ENCODE data around the gene CRB2. TPM values are rescaled to one million over a fixed set of nuclear protein-coding genes. Genes with fewer than 3 reads are reported as not detected.

CRB2 gene
- polyA plus RNA-seq, 1 experiment: not detected

- ChIA-PET POLR2A (no interaction called here), CTCF (no interaction called here)
- no peak overlapping the region for H3K4me3 ChIP-seq (ENCODE audit: low read depth, low read length)
- H3K27me3 ChIP-seq (ENCODE audit: control insufficient read depth, insufficient read depth, low read length): peaks cover 29% of the 10 kb centered on the region
- no peak for DNase-seq (ENCODE audit: low read depth, low spot score)
- H3K9me3 ChIP-seq (ENCODE audit: control insufficient read depth, insufficient read depth, low read length): peaks cover 4% of the 10 kb centered on the region; the same call in 1 of the 2 replicates
- no peak overlapping the region for H3K27ac ChIP-seq (ENCODE audit: low read depth, low read length)
- TF ChIP-seq, protein P1, sequence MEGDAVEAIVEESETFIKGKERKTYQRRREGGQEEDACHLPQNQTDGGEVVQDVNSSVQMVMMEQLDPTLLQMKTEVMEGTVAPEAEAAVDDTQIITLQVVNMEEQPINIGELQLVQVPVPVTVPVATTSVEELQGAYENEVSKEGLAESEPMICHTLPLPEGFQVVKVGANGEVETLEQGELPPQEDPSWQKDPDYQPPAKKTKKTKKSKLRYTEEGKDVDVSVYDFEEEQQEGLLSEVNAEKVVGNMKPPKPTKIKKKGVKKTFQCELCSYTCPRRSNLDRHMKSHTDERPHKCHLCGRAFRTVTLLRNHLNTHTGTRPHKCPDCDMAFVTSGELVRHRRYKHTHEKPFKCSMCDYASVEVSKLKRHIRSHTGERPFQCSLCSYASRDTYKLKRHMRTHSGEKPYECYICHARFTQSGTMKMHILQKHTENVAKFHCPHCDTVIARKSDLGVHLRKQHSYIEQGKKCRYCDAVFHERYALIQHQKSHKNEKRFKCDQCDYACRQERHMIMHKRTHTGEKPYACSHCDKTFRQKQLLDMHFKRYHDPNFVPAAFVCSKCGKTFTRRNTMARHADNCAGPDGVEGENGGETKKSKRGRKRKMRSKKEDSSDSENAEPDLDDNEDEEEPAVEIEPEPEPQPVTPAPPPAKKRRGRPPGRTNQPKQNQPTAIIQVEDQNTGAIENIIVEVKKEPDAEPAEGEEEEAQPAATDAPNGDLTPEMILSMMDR (IDR thresholded peaks at IDR 0.05; ENCODE audit: low read depth, low read length): no peak
These were observed 33.5 kb upstream of the CRB2 start for GRCh38 chr9:123322273-123323195.

DNA sequence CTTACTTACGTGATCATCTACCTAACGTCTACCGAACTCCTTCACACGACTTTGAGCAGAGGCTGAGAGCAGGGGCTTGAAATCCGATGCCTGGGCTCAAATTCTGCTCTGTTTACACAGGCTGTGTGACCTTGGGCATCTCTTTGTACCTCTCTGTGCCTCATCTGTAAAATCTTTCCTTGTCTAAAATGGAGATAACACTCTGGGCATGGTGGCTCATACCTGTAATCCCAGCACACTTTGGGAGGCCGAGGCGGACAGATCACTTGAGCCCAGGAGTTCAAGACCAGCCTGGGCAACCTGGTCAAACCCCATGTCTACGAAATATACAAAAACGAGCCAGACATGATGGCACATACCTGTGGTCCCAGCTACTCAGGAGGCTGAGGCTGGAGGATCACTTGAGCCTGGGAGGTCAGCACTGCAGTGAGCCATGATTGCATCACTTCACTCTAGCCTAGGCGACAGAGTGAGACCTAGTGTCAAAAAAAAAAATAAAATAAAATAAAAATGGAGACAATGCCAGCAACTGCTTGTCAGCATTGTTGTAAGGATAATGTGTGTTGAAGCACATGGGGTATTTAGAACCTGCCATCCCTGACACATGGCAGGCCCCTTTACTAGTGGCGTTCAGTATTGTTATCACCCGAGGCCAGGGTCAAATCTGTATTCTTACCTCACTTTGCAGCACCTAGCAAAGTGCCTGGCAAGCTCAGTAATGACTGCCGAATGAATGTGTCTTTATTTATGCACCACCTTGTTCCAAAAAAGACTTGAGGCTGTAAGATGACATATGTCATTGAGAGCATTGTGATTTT is 32.6 kb upstream of the CRB2 start:
- peaks cover 27% of the 10 kb centered on the region for H3K27me3 ChIP-seq (ENCODE audit: control insufficient read depth, insufficient read depth, low read length)
- CTCF ChIA-PET: interaction anchor here (0.7 kb wide), 1 partner anchor 75 kb away, joined by 3 read pairs; no protein-coding TSS in a partner anchor

GRCh38 chr9:123324767-123325183 is 31.2 kb upstream of the CRB2 start:
- H3K27ac ChIP-seq (ENCODE audit: low read depth, low read length): no peak overlapping the region
- no peak for DNase-seq (ENCODE audit: low read depth, low spot score)
- POLR2A ChIA-PET: no interaction called here
- CTCF ChIA-PET: no interaction called here
- TF ChIP-seq, protein P1 (IDR thresholded peaks at IDR 0.05; ENCODE audit: low read depth, low read length): no peak
- H3K4me3 ChIP-seq (ENCODE audit: low read depth, low read length): no peak overlapping the region
- H3K9me3 ChIP-seq (ENCODE audit: control insufficient read depth, insufficient read depth, low read length): peaks cover 4% of the 10 kb centered on the region; the same call in 1 of the 2 replicates
- H3K27me3 ChIP-seq (ENCODE audit: control insufficient read depth, insufficient read depth, low read length): peaks cover 22% of the 10 kb centered on the region

More for the DNA sequence above, 32.6 kb upstream of the CRB2 start:
- H3K9me3 ChIP-seq (ENCODE audit: control insufficient read depth, insufficient read depth, low read length): peaks cover 4% of the 10 kb centered on the region; the same call in 1 of the 2 replicates
- no peak for DNase-seq (ENCODE audit: low read depth, low spot score)
- POLR2A ChIA-PET: no interaction called here
- TF ChIP-seq, protein P1 (IDR thresholded peaks at IDR 0.05; ENCODE audit: low read depth, low read length): no peak
- H3K4me3 ChIP-seq (ENCODE audit: low read depth, low read length): no peak overlapping the region
- no peak overlapping the region for H3K27ac ChIP-seq (ENCODE audit: low read depth, low read length)

DNA sequence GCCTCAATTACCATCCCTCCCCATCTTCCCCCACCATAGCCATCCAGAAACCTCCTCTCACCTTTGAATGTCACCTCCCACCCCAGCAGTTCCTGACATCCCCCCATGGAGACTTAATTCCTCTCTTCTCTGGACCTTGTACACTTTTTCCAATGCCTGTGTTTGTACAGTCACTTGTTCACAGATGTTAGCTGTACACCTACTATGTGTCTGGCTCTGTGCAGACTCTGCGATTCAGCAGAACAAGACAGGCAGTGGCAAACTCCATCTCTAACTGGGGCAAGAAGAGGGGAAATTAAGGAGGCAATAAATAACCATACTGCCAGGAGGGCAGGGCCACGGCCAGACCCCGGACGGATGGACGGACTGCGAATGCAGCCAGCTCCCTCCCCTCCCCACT is 29.8 kb upstream of the CRB2 start:
- Histone ChIP-seq H3K4me3 (ENCODE audit: low read depth, low read length) (peak overlapping the region; percentile 12; the same call in 1 of the 2 replicates), H3K27ac (ENCODE audit: low read depth, low read length) (no peak overlapping the region), H3K9me3 (ENCODE audit: control insufficient read depth, insufficient read depth, low read length) (peaks cover 4% of the 10 kb centered on the region; the same call in 1 of the 2 replicates), H3K27me3 (ENCODE audit: control insufficient read depth, insufficient read depth, low read length) (peaks cover 17% of the 10 kb centered on the region)
- ChIA-PET POLR2A (no interaction called here), CTCF (no interaction called here)
- TF ChIP-seq, protein P1 (IDR thresholded peaks at IDR 0.05; ENCODE audit: low read depth, low read length): no peak
- DNase-seq (ENCODE audit: low read depth, low spot score): no peak

All from AG04450 (cell line).